Activated T-helper 2 cell treated with anti-CD3 and anti-CD28 coated beads, Interferon-gamma antibody, Interleukin-2, Interleukin-4, amounts not matched to agents 10 μg/mL and 5 μg/mL and 100 μg/mL, durations not matched to agents 14 hours and 24 hours and 36 hours (primary cell): Measurements from ENCODE around the gene PHOSPHO2. TPM values are rescaled to one million over a fixed set of nuclear protein-coding genes. Genes with fewer than 3 reads are reported as not detected.
A peak's percentile ranks its signal among the peaks of the same experiment; 100 is the strongest.
"Not testable (repeated sequence)": the region's sequence is repeated elsewhere in the genome, so short reads cannot be mapped to it uniquely, and the experiment has no call there.

Experiments
- DNase-seq: peaks from one replicate; pipeline ENCODE4 v3.0.0; 2021; ENCODE audit warnings: low spot score
- H3K27ac Mint-ChIP-seq: one replicate; pipeline ENCODE4 v1.8.0; 2021; ENCODE audit warnings: mixed read lengths
- H3K27me3 Mint-ChIP-seq: one replicate; pipeline ENCODE4 v1.8.0; 2021; ENCODE audit warnings: low read depth, mixed read lengths
- H3K36me3 Mint-ChIP-seq: one replicate; pipeline ENCODE4 v1.8.0; 2021; ENCODE audit warnings: low read depth, mixed read lengths
- H3K4me1 Mint-ChIP-seq: one replicate; pipeline ENCODE4 v1.8.0; 2021; ENCODE audit warnings: low read depth, mixed read lengths
- H3K4me3 Mint-ChIP-seq: one replicate; pipeline ENCODE4 v1.8.0; 2021; ENCODE audit warnings: low read depth, mild to moderate bottlenecking, moderate library complexity, mixed read lengths
- H3K9me3 Mint-ChIP-seq: one replicate; pipeline ENCODE4 v1.8.0; 2021; ENCODE audit warnings: mixed read lengths
- intact Hi-C: fragments of 100-400 bp; cut with micrococcal nuclease; formaldehyde crosslinking; loops from one replicate; pipeline ENCODE4 v1.15.1; 2023
- total RNA-seq: library from RNA; stranded (reverse); gene quantifications from 2 replicates; pipeline ENCODE4 v1.2.3, GENCODE V29; 2022

The PHOSPHO2 gene
- total RNA-seq, 1 donor from 2014 or later: 4.2 TPM

DNA sequence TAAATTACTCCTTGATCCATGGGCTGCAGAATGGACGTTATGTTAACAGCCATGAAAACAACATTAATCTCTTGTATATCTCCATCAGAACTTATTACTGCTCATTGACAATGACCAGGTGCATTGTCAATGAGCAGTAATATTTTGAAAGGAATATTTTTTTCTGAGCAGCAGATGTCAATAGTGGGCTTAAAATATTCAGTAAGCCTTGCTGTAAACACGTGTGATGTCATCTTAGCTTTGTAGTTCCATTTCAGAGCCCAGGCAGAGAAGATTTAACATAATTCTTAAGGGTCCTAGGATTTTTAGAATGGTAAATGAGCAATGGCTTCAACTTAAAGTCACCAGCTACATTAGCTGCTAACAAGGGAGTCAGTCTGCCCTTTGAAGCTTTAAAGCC is 26.7 kb upstream of the PHOSPHO2 start:
- H3K27ac Mint-ChIP-seq: no peak overlapping the region
- no peaks in the 10 kb centered on the region for H3K9me3 Mint-ChIP-seq
- DNase-seq: no peak
- H3K27me3 Mint-ChIP-seq: peaks cover 4% of the 10 kb centered on the region
- H3K4me3 Mint-ChIP-seq: no peak overlapping the region
- H3K36me3 Mint-ChIP-seq: no peaks in the 10 kb centered on the region
- intact Hi-C loops: no loop called here
- H3K4me1 Mint-ChIP-seq: peaks cover 8% of the 10 kb centered on the region

GRCh38 chr2:169670215-169670651 is 24.0 kb upstream of the PHOSPHO2 start:
- Mint-ChIP-seq H3K4me3 (no peak overlapping the region), H3K36me3 (no peaks in the 10 kb centered on the region), H3K9me3 (no peaks in the 10 kb centered on the region), H3K27me3 (peaks cover 8% of the 10 kb centered on the region), H3K4me1 (peaks cover 4% of the 10 kb centered on the region), H3K27ac (no peak overlapping the region)
- no peak for DNase-seq
- intact Hi-C loops: no loop called here

DNA sequence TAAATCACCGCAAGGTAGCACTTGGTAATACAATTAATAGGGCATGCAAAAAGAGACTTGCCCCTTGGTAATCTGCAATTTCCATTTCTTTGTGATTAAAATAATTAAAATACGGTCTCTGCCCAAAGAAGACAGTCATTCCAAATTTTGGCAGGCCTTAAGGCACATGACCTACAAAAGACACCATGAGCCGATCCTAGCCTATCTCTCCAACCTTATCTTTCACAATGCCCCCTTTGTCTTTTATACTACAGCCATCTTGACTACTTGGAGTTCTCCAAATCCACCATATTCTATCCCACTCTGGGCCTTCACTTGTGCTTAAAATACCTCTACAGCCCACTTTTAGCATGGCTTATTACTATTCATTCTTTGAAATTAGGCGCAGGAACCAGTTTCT is 23.3 kb upstream of the PHOSPHO2 start:
- DNase-seq: no peak
- intact Hi-C loops: no loop called here
- Mint-ChIP-seq H3K36me3 (no peaks in the 10 kb centered on the region), H3K27me3 (peaks cover 10% of the 10 kb centered on the region), H3K9me3 (no peaks in the 10 kb centered on the region), H3K4me1 (no peaks in the 10 kb centered on the region), H3K4me3 (no peak overlapping the region), H3K27ac (no peak overlapping the region)

DNA sequence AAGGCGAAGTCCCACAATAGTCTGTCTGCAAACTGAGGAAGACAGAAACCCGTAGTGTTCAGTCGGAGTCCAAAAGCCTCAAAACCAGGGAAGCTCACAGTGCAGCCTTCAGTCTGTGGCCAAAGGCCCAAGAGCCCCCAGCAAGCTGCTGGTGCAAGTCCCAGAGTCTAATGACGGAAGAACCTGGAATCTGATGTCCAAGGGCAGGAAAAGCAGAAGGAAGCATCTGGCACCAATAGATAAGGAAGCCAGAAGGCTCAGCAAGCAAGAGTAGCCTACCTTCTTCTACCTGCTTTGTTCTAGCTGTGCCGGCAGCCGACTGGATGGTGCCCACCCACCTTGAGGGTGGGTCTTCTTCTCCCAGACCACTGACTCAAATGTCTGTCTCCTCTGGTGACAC is 21.9 kb upstream of the PHOSPHO2 start:
- peaks cover 18% of the 10 kb centered on the region for H3K27me3 Mint-ChIP-seq
- no peak overlapping the region for H3K4me3 Mint-ChIP-seq
- no peaks in the 10 kb centered on the region for H3K4me1 Mint-ChIP-seq
- no peaks in the 10 kb centered on the region for H3K9me3 Mint-ChIP-seq
- H3K36me3 Mint-ChIP-seq: no peaks in the 10 kb centered on the region
- intact Hi-C loops: no loop called here
- no peak for DNase-seq
- no peak overlapping the region for H3K27ac Mint-ChIP-seq

DNA sequence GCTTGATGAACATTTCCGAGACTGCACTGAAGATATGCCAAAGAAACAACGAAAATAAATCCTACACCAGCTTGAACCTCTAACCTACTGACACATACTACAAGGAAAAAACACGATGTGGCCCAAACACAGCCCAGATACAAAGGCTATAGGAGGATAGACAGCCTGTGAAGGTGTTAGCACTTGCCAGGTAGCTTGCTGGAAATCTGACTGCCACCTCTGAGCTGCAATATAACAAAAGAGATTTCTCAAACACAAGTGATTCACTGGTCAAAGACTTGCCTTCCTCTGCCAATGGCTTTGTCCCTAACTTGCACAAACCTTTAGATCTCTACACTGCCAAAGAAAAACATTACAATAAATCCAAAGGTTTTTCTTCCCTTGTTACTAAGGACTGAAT is 21.2 kb upstream of the PHOSPHO2 start:
- no peak overlapping the region for H3K4me3 Mint-ChIP-seq
- peaks cover 20% of the 10 kb centered on the region for H3K27me3 Mint-ChIP-seq
- no peak for DNase-seq
- H3K9me3 Mint-ChIP-seq: no peaks in the 10 kb centered on the region
- intact Hi-C loops: no loop called here
- no peak overlapping the region for H3K27ac Mint-ChIP-seq
- no peaks in the 10 kb centered on the region for H3K36me3 Mint-ChIP-seq
- no peaks in the 10 kb centered on the region for H3K4me1 Mint-ChIP-seq

- Mint-ChIP-seq H3K4me3 (no peak overlapping the region), H3K9me3 (no peaks in the 10 kb centered on the region), H3K27me3 (peaks cover 20% of the 10 kb centered on the region), H3K4me1 (no peaks in the 10 kb centered on the region), H3K27ac (no peak overlapping the region), H3K36me3 (no peaks in the 10 kb centered on the region)
- no peak for DNase-seq
- intact Hi-C loops: no loop called here
These were observed 20.3 kb upstream of the PHOSPHO2 start for GRCh38 chr2:169673921-169674320.

- Mint-ChIP-seq H3K4me3 (no peak overlapping the region), H3K27me3 (peaks cover 22% of the 10 kb centered on the region), H3K9me3 (peaks cover 4% of the 10 kb centered on the region), H3K36me3 (peaks cover 3% of the 10 kb centered on the region), H3K27ac (no peak overlapping the region), H3K4me1 (no peaks in the 10 kb centered on the region)
- intact Hi-C loops: no loop called here
- DNase-seq: no peak
These were observed 17.9 kb upstream of the PHOSPHO2 start for GRCh38 chr2:169676357-169676756.

GRCh38 chr2:169676850-169677249 is 17.4 kb upstream of the PHOSPHO2 start:
- intact Hi-C loops: no loop called here
- H3K27me3 Mint-ChIP-seq: peaks cover 22% of the 10 kb centered on the region
- H3K36me3 Mint-ChIP-seq: peaks cover 3% of the 10 kb centered on the region
- no peak overlapping the region for H3K27ac Mint-ChIP-seq
- no peak for DNase-seq
- H3K4me3 Mint-ChIP-seq: no peak overlapping the region
- peaks cover 4% of the 10 kb centered on the region for H3K9me3 Mint-ChIP-seq
- H3K4me1 Mint-ChIP-seq: no peaks in the 10 kb centered on the region

DNA sequence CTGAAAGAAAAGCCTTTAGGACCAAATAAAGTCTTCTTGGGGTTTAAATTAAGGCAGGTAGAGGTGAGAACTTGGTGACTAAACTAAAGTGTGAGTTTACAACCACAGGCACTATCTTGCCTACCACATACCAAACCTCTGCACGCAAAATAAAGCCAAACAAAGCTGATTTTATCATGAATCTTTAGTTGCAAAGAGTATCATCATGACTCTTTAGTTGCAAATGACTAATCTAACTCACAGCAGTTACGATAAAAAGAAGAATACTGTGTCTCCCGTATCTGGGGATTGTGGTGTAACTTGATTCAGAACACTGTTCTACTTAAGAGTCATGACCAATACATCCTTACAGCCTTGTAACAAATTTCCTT is 11.2 kb upstream of the PHOSPHO2 start:
- H3K4me3 Mint-ChIP-seq: no peak overlapping the region
- DNase-seq: no peak
- H3K27me3 Mint-ChIP-seq: peaks cover 4% of the 10 kb centered on the region
- H3K36me3 Mint-ChIP-seq: peaks cover 3% of the 10 kb centered on the region
- intact Hi-C loops: loop anchor here (1.0 to 2.0 kb wide), 2 partner anchors 11 to 116 kb away; partner anchors contain the start of genes CFAP210, PHOSPHO2 and SSB
- H3K4me1 Mint-ChIP-seq: peaks cover 22% of the 10 kb centered on the region
- H3K9me3 Mint-ChIP-seq: peaks cover 8% of the 10 kb centered on the region
- peak overlapping the region; percentile 35 for H3K27ac Mint-ChIP-seq

DNA sequence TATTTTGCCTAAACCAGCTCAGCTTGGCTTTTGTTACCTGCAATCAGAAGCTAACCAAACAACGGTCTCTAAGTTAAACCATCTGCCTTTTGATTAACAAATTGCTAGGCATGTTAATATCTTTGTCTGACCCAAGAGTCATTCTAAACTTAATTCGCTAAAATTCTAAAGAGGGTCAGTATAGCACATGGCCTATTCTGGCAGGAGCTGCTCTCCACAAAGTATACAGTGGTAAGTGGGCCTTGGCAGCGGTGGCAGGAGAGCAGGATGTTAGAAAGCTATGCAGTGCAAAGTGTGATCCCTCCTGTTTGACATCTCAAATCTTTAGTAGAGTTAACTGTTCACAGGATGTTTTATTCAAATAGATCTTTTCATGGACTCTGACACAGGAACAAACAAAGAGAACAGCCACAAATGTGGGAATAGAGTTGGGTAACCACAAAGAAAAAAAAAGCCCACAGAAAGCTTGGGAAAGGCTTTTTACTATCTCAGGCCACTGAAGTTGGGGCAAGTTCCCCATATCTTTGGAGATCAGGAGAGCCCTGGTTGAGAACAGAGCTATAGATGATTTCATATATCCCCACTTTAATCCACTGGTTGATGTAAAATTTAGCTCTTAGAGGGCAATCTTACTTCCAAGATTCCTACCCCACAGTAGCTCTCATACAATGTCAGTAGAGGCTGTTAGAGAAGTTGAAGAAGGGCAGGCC is 10.7 kb upstream of the PHOSPHO2 start:
- Mint-ChIP-seq H3K27ac (peak overlapping the region; percentile 9), H3K27me3 (peaks cover 7% of the 10 kb centered on the region), H3K9me3 (peaks cover 12% of the 10 kb centered on the region), H3K4me3 (no peak overlapping the region), H3K36me3 (peaks cover 7% of the 10 kb centered on the region), H3K4me1 (peaks cover 22% of the 10 kb centered on the region)
- intact Hi-C loops: loop anchor here (1.0 to 2.0 kb wide), 2 partner anchors 11 to 115 kb away; partner anchors contain the start of genes CFAP210, PHOSPHO2 and SSB
- DNase-seq: no peak

DNA sequence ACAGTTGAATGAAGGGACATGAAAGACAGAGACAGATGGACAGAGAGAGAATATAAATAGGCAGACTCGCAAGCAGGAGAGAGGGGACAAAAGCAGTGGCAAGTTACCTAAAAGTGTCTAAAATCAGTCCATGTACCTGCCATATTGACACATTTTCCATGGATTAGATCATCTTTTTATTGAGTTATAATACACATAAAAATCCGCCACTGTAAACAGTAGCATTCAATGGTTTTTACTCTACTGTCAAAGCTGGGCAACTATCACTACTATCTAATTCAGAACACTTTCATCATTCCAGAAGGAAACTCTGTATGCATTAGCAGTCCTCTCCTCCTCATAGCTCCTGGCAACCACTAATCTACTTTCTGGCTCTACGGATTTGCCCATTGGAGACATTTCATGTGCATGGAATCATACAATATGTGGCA is 10.1 kb upstream of the PHOSPHO2 start:
- Mint-ChIP-seq H3K27me3 (peaks cover 10% of the 10 kb centered on the region), H3K4me3 (no peak overlapping the region), H3K9me3 (peaks cover 16% of the 10 kb centered on the region), H3K36me3 (peaks cover 10% of the 10 kb centered on the region), H3K4me1 (peaks cover 22% of the 10 kb centered on the region), H3K27ac (no peak overlapping the region)
- DNase-seq: no peak
- intact Hi-C loops: no loop called here

GRCh38 chr2:169684712-169685111 is 9.6 kb upstream of the PHOSPHO2 start:
- intact Hi-C loops, DNase-seq, H3K4me3 Mint-ChIP-seq, H3K27ac Mint-ChIP-seq, H3K36me3 Mint-ChIP-seq, H3K27me3 Mint-ChIP-seq: not testable (repeated sequence)
- peaks cover 22% of the 10 kb centered on the region for H3K4me1 Mint-ChIP-seq
- H3K9me3 Mint-ChIP-seq: peaks cover 21% of the 10 kb centered on the region

DNA sequence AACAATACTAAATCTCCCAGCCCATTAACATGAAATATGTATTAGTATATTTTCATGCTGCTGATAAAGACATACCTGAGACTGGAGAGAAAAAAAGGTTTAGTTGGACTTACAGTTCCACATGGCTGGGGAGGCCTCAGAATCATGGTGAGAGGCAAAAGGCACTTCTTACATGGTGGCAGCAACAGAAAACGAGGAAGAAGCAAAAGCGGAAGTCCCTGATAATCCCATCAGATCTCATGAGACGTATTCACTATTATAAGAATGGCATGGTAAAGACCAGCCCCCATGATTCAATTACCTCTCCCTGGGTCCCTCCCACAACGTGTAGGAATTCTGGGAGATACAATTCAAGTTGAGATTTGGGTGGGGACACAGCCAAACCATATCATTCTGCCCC is 7.4 kb upstream of the PHOSPHO2 start:
- peaks cover 22% of the 10 kb centered on the region for H3K4me1 Mint-ChIP-seq
- peaks cover 29% of the 10 kb centered on the region for H3K9me3 Mint-ChIP-seq
- DNase-seq, H3K4me3 Mint-ChIP-seq, H3K27ac Mint-ChIP-seq, intact Hi-C loops, H3K36me3 Mint-ChIP-seq: not testable (repeated sequence)
- H3K27me3 Mint-ChIP-seq: peaks cover 18% of the 10 kb centered on the region
